ENCODE results near the gene MACROD2. TPM values are rescaled to one million over a fixed set of nuclear protein-coding genes. Genes with fewer than 3 reads are reported as not detected.

Gene MACROD2
- total RNA-seq, 2 donors from 2014 or later, result 0.94 to 10.4 TPM

GRCh38 chr20:14334306-14334930, 339.1 kb downstream of the MACROD2 start:
- peak in 1 of 2 donors; percentile 43 for TF ChIP-seq CTCF (IDR thresholded peaks at IDR 0.05)
- H3K27ac ChIP-seq, result no peak overlapping the region
- H3K27me3 ChIP-seq, result no peaks in the 10 kb centered on the region
- no peak overlapping the region for H3K4me3 ChIP-seq
- no peak for DNase-seq (ENCODE audit: low spot score)
- H3K9me3 ChIP-seq, result no peaks in the 10 kb centered on the region
- H3K4me1 ChIP-seq, result no peaks in the 10 kb centered on the region
- no peaks in the 10 kb centered on the region for H3K36me3 ChIP-seq

- no peaks in the 10 kb centered on the region for H3K4me1 ChIP-seq
- TF ChIP-seq CTCF (IDR thresholded peaks at IDR 0.05), result no peak
- H3K27me3 ChIP-seq, result no peaks in the 10 kb centered on the region
- no peaks in the 10 kb centered on the region for H3K36me3 ChIP-seq
- DNase-seq (ENCODE audit: low spot score), result no peak
- H3K4me3 ChIP-seq, result no peak overlapping the region
- H3K27ac ChIP-seq, result no peak overlapping the region
- H3K9me3 ChIP-seq, result no peaks in the 10 kb centered on the region
Measured at GRCh38 chr20:14335052-14335451, 339.7 kb downstream of the MACROD2 start.

GRCh38 chr20:14336686-14337085, 341.4 kb downstream of the MACROD2 start:
- H3K36me3 ChIP-seq, result no peaks in the 10 kb centered on the region
- no peak for DNase-seq (ENCODE audit: low spot score)
- no peak for TF ChIP-seq CTCF (IDR thresholded peaks at IDR 0.05)
- no peak overlapping the region for H3K27ac ChIP-seq
- no peaks in the 10 kb centered on the region for H3K9me3 ChIP-seq
- H3K4me1 ChIP-seq, result no peaks in the 10 kb centered on the region
- no peaks in the 10 kb centered on the region for H3K27me3 ChIP-seq
- peak overlapping the region in 1 of 2 donors; percentile 45 for H3K4me3 ChIP-seq

- Histone ChIP-seq H3K4me3 (peak within 1 kb of the TSS; percentile 23 to 45), H3K27me3 (no peaks in the 10 kb centered on the region), H3K27ac (no peak within 1 kb of the TSS), H3K9me3 (no peaks in the 10 kb centered on the region), H3K36me3 (no peaks in the 10 kb centered on the region), H3K4me1 (no peaks in the 10 kb centered on the region)
- DNase-seq (ENCODE audit: low spot score), result peak; percentile 76
- peak; percentile 48 to 70 for TF ChIP-seq CTCF (IDR thresholded peaks at IDR 0.05)
Measured at GRCh38 chr20:14337400-14338171, 342.3 kb downstream of the MACROD2 start, which contains the start of gene FLRT3. Gene FLRT3 (minus strand): TSS chr20:14337612. CDS start chr20:14327506, 10,106 bp downstream.

GRCh38 chr20:14341801-14342200, 346.5 kb downstream of the MACROD2 start:
- no peaks in the 10 kb centered on the region for H3K9me3 ChIP-seq
- H3K36me3 ChIP-seq, result no peaks in the 10 kb centered on the region
- H3K27me3 ChIP-seq, result no peaks in the 10 kb centered on the region

More at GRCh38 chr20:14341801-14342200, 346.5 kb downstream of the MACROD2 start:
- Histone ChIP-seq H3K27ac (no peak overlapping the region), H3K4me3 (no peak overlapping the region), H3K4me1 (no peaks in the 10 kb centered on the region)
- no peak for TF ChIP-seq CTCF (IDR thresholded peaks at IDR 0.05)
- DNase-seq (ENCODE audit: low spot score), result no peak

Measured in right atrium auricular region (tissue), 2 donors.